ENCODE data around the gene HIPK2.

- TF ChIP-seq, protein P1, sequence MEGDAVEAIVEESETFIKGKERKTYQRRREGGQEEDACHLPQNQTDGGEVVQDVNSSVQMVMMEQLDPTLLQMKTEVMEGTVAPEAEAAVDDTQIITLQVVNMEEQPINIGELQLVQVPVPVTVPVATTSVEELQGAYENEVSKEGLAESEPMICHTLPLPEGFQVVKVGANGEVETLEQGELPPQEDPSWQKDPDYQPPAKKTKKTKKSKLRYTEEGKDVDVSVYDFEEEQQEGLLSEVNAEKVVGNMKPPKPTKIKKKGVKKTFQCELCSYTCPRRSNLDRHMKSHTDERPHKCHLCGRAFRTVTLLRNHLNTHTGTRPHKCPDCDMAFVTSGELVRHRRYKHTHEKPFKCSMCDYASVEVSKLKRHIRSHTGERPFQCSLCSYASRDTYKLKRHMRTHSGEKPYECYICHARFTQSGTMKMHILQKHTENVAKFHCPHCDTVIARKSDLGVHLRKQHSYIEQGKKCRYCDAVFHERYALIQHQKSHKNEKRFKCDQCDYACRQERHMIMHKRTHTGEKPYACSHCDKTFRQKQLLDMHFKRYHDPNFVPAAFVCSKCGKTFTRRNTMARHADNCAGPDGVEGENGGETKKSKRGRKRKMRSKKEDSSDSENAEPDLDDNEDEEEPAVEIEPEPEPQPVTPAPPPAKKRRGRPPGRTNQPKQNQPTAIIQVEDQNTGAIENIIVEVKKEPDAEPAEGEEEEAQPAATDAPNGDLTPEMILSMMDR (conservative IDR thresholded peaks at IDR 0.05; ENCODE audit: low read depth, low read length) = no peak
- no peak for TF ChIP-seq EZH2 (IDR thresholded peaks at IDR 0.05; ENCODE audit: borderline replicate concordance, low read depth, low read length, poor library complexity, severe bottlenecking)
Observed at GRCh38 chr7:139692723-139693122, 85.1 kb downstream of the HIPK2 start.
